MG63 (cell line): ENCODE measurements around the gene TMBIM1. TPM values are rescaled to one million over a fixed set of nuclear protein-coding genes. Genes with fewer than 3 reads are reported as not detected.

Experiments used
- DNase-seq: peaks from one replicate; pipeline ENCODE4 v3.0.0-alpha.2; 2020
- H3K27me3 ChIP-seq: fragments of 250-450 bp; sonication (Bioruptor Pico); 2 replicates; pipeline ENCODE4 v1.5.1; 2020; ENCODE audit warnings: mild to moderate bottlenecking, moderate library complexity
- H3K36me3 ChIP-seq: fragments of 250-450 bp; sonication (Bioruptor Pico); 2 replicates; pipeline ENCODE4 v1.5.1; 2020; ENCODE audit warnings: mild to moderate bottlenecking, moderate library complexity
- H3K4me3 ChIP-seq: fragments of 250-450 bp; sonication (Bioruptor Pico); 2 replicates; pipeline ENCODE4 v1.5.1; 2020; ENCODE audit warnings: mild to moderate bottlenecking, moderate library complexity
- H3K9me3 ChIP-seq: fragments of 250-450 bp; sonication (Bioruptor Pico); 2 replicates; pipeline ENCODE4 v1.5.1; 2020; ENCODE audit warnings: mild to moderate bottlenecking, moderate library complexity
- total RNA-seq: library from RNA; depleted of rRNA; stranded (reverse); fragments of >200 nt; shearing (Covaris generic); gene quantifications from 2 replicates; pipeline ENCODE4 v1.2.3, GENCODE V29; 2014; ENCODE audit warnings: low replicate concordance; rRNA removed

The TMBIM1 gene
- total RNA-seq, 1 experiment from 2014 or later = 125 TPM

DNA sequence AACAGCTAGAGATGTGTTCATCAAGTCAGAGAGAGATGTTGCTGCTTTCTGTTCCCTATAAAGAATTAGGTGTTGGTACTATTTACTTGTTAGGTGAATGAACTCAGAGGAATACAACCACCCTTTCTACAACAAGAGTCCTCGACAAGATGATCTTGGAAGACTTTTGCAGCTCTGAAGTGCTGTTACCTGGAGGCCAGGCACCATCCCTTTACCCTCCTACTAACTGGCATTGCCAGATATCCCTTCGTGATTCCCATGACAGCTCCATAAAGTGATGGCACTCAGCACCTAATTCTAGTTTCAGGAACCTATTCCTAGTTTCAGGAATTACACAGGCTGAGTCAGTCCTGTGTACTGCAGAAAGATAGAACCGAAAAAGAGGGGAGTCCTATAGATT lies 65.4 kb downstream of the TMBIM1 start:
- no peak for DNase-seq
- Histone ChIP-seq H3K27me3 (no peaks in the 10 kb centered on the region), H3K4me3 (no peak overlapping the region), H3K36me3 (peaks cover 80% of the 10 kb centered on the region), H3K9me3 (no peaks in the 10 kb centered on the region)

Other genes starting within 250 kb of the TMBIM1 start
- gene RUFY4, start 223.2 kb downstream of the TMBIM1 start, total RNA-seq = not detected in 2 replicates
- not detected in 2 replicates for gene CXCR2, start 166.5 kb downstream of the TMBIM1 start, total RNA-seq
- gene CXCR1, start 125.5 kb downstream of the TMBIM1 start, total RNA-seq = not detected in 2 replicates
- 505 and 549 TPM in 2 replicates for gene ARPC2, start 75.3 kb downstream of the TMBIM1 start, total RNA-seq
- gene GPBAR1, start 31.5 kb downstream of the TMBIM1 start, total RNA-seq = not detected in 2 replicates
- 112 TPM in 2 replicates for gene AAMP, start 22.4 kb downstream of the TMBIM1 start, total RNA-seq
- gene PNKD, start 22.0 kb downstream of the TMBIM1 start, total RNA-seq = 21.5 and 40.8 TPM in 2 replicates
- not detected in 2 replicates for gene CATIP, start 64.4 kb upstream of the TMBIM1 start, total RNA-seq
- gene SLC11A1, start 89.8 kb upstream of the TMBIM1 start, total RNA-seq = 0.03 TPM in 1 of 2 replicates, not detected in the other
- 82.9 and 84.6 TPM in 2 replicates for gene CTDSP1, start 107.4 kb upstream of the TMBIM1 start, total RNA-seq
- not detected in 2 replicates for gene VIL1, start 126.6 kb upstream of the TMBIM1 start, total RNA-seq